HepG2 (cell line): ENCODE measurements around the gene MSH3. TPM values are rescaled to one million over a fixed set of nuclear protein-coding genes. Genes with fewer than 3 reads are reported as not detected.

Source experiments
- ATAC-seq: fragments of 200-7000 bp; cut with Tn5 transposase; 3 replicates; pipeline ENCODE4 v1.9.1; 2020; ENCODE audit warnings: mild to moderate bottlenecking, moderate library complexity
- BruUV-seq: library from RNA; stranded (reverse); fragments of 400-500 nt; replicated peaks from 2 replicates; lab custom pipeline; 2021; lab: Mats Ljungman, UMichigan
- CTCF ChIA-PET: fragments of 300-600 bp; formaldehyde crosslinking; extraction: SDS; loops from one replicate; lab custom pipeline; 2021; ENCODE audit warnings: low total read pairs, inconsistent platforms, low intra/inter-chr PET ratio; lab: Yijun Ruan, JAX
- POLR2A ChIA-PET: fragments of 350-600 bp; sonication (Branson Sonifier 250); formaldehyde crosslinking; loops from one replicate; lab custom pipeline; 2020; ENCODE audit warnings: antibody characterized with exemption, inconsistent platforms; lab: Yijun Ruan, JAX
- DNase-seq: peaks from one replicate; pipeline ENCODE4 v3.0.0-alpha.2; 2015; ENCODE audit warnings: low spot score
- FAIRE-seq: peaks from 3 replicates; lab custom pipeline; 2011; peaks lifted over from hg19 to GRCh38; lab: Jason Lieb, UNC
- H2AFZ ChIP-seq: one replicate; pipeline ENCODE4 v1.6.1; 2011; ENCODE audit warnings: low read length, inconsistent platforms
- H3K27ac ChIP-seq: fragments of 300-600 bp; 3 replicates; pipeline ENCODE4 v1.8.0; 2011; ENCODE audit warnings: mixed run types, mild to moderate bottlenecking, mixed read lengths, low read length, inconsistent platforms; ENCODE audit not compliant: insufficient read depth; ENCODE audit errors: extremely low read length
- H3K27me3 ChIP-seq, 2 experiments: fragments of 200-600 bp in 1 of 2; 2 replicates in 1 of 2; 3 replicates in 1 of 2; pipeline versions ENCODE4 v1.6.0 to v1.8.0; 2011; ENCODE audit warnings: low read length in 2 of 2, mild to moderate bottlenecking in 2 of 2, moderate library complexity in 2 of 2, inconsistent platforms in 1 of 2; ENCODE audit not compliant: insufficient read depth in 2 of 2, control insufficient read depth in 1 of 2
- H3K36me3 ChIP-seq, 2 experiments: fragments of 200-600 bp in 1 of 2; replicated peaks in 1 of 2; 2 replicates in 1 of 2; 3 replicates in 1 of 2; pipeline versions ENCODE4 v1.5.1 to v1.8.0; 2011; ENCODE audit warnings: low read length in 2 of 2, inconsistent platforms in 1 of 2; ENCODE audit not compliant: insufficient read depth in 2 of 2, control insufficient read depth in 1 of 2
- H3K4me1 ChIP-seq: 2 replicates; pipeline ENCODE4 v1.5.1; 2012; ENCODE audit warnings: low read length, inconsistent platforms; ENCODE audit not compliant: insufficient read depth
- H3K4me2 ChIP-seq: 2 replicates; pipeline ENCODE4 v1.6.0; 2011; ENCODE audit warnings: low read depth, low read length, inconsistent platforms
- H3K4me3 ChIP-seq, 3 experiments: fragments of 200-600 bp in 1 of 3; sonication (generic), shearing (Covaris generic) in 1 of 3; replicated peaks in 1 of 3; 2 replicates each; pipeline ENCODE4 v1.5.1; 2011 to 2016; ENCODE audit warnings: low read length in 3 of 3, inconsistent platforms in 2 of 3, low read depth in 2 of 3, mild to moderate bottlenecking in 2 of 3, control low read depth in 1 of 3, mixed read lengths in 1 of 3; ENCODE audit not compliant: insufficient read depth in 1 of 3
- H3K79me2 ChIP-seq: one replicate; pipeline ENCODE4 v1.6.1; 2011; ENCODE audit warnings: low read length, inconsistent platforms; ENCODE audit not compliant: insufficient read depth
- H3K9ac ChIP-seq: 2 replicates; pipeline ENCODE4 v1.6.0; 2011; ENCODE audit warnings: mild to moderate bottlenecking, low read depth, low read length, inconsistent platforms; ENCODE audit not compliant: insufficient read depth
- H3K9me3 ChIP-seq: 2 replicates; pipeline ENCODE4 v1.5.1; 2012; ENCODE audit warnings: mild to moderate bottlenecking, low read length
- H4K20me1 ChIP-seq: 2 replicates; pipeline ENCODE4 v1.6.0; 2011; ENCODE audit warnings: inconsistent platforms, mild to moderate bottlenecking, low read length, moderate library complexity; ENCODE audit not compliant: insufficient read depth
- ARNTL ChIP-seq: sonication (generic); formaldehyde crosslinking; IDR thresholded peaks from 2 replicates; pipeline ENCODE4 v1.4.0; 2020; ENCODE audit warnings: mild to moderate bottlenecking, missing genetic modification reagents
- CSRNP2 ChIP-seq: sonication (generic); formaldehyde crosslinking; conservative IDR thresholded peaks from 2 replicates; pipeline ENCODE4 v1.8.0; 2022; ENCODE audit warnings: low read depth, missing genetic modification reagents
- HINFP ChIP-seq: sonication (generic); formaldehyde crosslinking; IDR thresholded peaks from 2 replicates; pipeline ENCODE4 v1.4.0; 2020; ENCODE audit warnings: low read depth, mild to moderate bottlenecking, missing genetic modification reagents
- MTF1 ChIP-seq: sonication (generic); formaldehyde crosslinking; IDR thresholded peaks from 2 replicates; pipeline ENCODE4 v1.5.0; 2020; ENCODE audit warnings: missing genetic modification reagents
- RBM39 ChIP-seq: fragments of 200-400 bp; formaldehyde crosslinking; IDR thresholded peaks from one replicate; pipeline ENCODE4 v1.6.1; 2018; ENCODE audit warnings: antibody characterized with exemption, mild to moderate bottlenecking, low read depth, low read length; ENCODE audit not compliant: poor library complexity, severe bottlenecking
- THAP11 ChIP-seq: IDR thresholded peaks from 2 replicates; pipeline ENCODE4 v1.6.1; 2016; ENCODE audit warnings: missing biosample characterization, missing genetic modification reagents
- ZBTB3 ChIP-seq: sonication (generic); formaldehyde crosslinking; IDR thresholded peaks from 2 replicates; pipeline ENCODE4 v1.4.0; 2020; ENCODE audit warnings: low read depth, mild to moderate bottlenecking, moderate library complexity, missing genetic modification reagents, borderline replicate concordance
- ZBTB42 ChIP-seq: sonication (generic); formaldehyde crosslinking; IDR thresholded peaks from 2 replicates; pipeline ENCODE4 v1.5.0; 2020; ENCODE audit warnings: mild to moderate bottlenecking, missing genetic modification reagents
- ZFP90 ChIP-seq: sonication (generic); formaldehyde crosslinking; IDR thresholded peaks from 2 replicates; pipeline ENCODE4 v1.8.0; 2022; ENCODE audit warnings: missing genetic modification reagents, mild to moderate bottlenecking, inconsistent platforms, borderline replicate concordance
- ZNF143 ChIP-seq: sonication (generic); formaldehyde crosslinking; IDR thresholded peaks from 2 replicates; pipeline ENCODE4 v1.4.0; 2020; ENCODE audit warnings: missing genetic modification reagents
- ZNF3 ChIP-seq: IDR thresholded peaks from 2 replicates; pipeline ENCODE4 v1.7.0; 2017; ENCODE audit warnings: inconsistent platforms
- ZNF549 ChIP-seq: sonication (generic); formaldehyde crosslinking; IDR thresholded peaks from 2 replicates; pipeline ENCODE4 v1.5.0; 2020; ENCODE audit warnings: missing genetic modification reagents
- ZNF569 ChIP-seq: sonication (generic); formaldehyde crosslinking; IDR thresholded peaks from 2 replicates; pipeline ENCODE4 v1.5.0; 2020; ENCODE audit warnings: mild to moderate bottlenecking, missing genetic modification reagents, moderate library complexity, borderline replicate concordance
- ZNF761 ChIP-seq: sonication (generic); formaldehyde crosslinking; conservative IDR thresholded peaks from 2 replicates; pipeline ENCODE4 v1.4.0; 2020; ENCODE audit warnings: mild to moderate bottlenecking, missing genetic modification reagents
- WGBS: methylation state at CpG from one replicate; pipeline ENCODE4 v1.1.6; 2017; ENCODE audit warnings: low lambda C conversion rate; 5-methylcytosine and 5-hydroxymethylcytosine counted together
- in situ Hi-C: cut with HindIII; loops from 2 replicates; pipeline ENCODE4 v1.10.0; 2017; ENCODE audit warnings: low pct_unique_long_range_greater_than_20kb; ENCODE audit not compliant: extremely low pct_ligation_motif_present
- intact Hi-C: fragments of 100-400 bp; cut with micrococcal nuclease; formaldehyde crosslinking; loops from one replicate; pipeline ENCODE4 v1.10.0; 2022; ENCODE audit not compliant: unreplicated experiment
- polyA plus RNA-seq, 8 experiments: library from polyadenylated mRNA; depleted of rRNA in 3 of 8; stranded (reverse) in 7 of 8; unstranded in 1 of 8; fragments of >200 nt; fragmentation: Illumina TruSeq in 4 of 8; extraction: Trizol in 4 of 8; gene quantifications; 2 replicates each; pipeline versions ENCODE4 v1.2.1 to v1.2.3, GENCODE V29; 2011 to 2016; ENCODE audit warnings: low read depth in 4 of 8, missing spikeins in 1 of 8, mixed read lengths in 1 of 8; ENCODE audit not compliant: insufficient read depth in 1 of 8
- total RNA-seq, 5 experiments: library from RNA; depleted of rRNA; stranded (reverse); fragments of >200 nt; fragmentation: Illumina TruSeq; extraction: Trizol; gene quantifications; 2 replicates each; pipeline ENCODE4 v1.2.3, GENCODE V29; 2016; ENCODE audit warnings: low read depth in 1 of 5
- TF ChIP-seq, protein P1 (sequence below): IDR thresholded peaks from 2 replicates; pipeline ENCODE4 v1.6.1; 2016; ENCODE audit warnings: missing biosample characterization, missing genetic modification reagents, low read depth

Gene MSH3
- total and polyA plus RNA-seq, 2 of the 13 experiments (the other 11 are each of a cell fraction or from before 2014, with no cell fraction given) = 4.0 to 16.4 TPM

DNA sequence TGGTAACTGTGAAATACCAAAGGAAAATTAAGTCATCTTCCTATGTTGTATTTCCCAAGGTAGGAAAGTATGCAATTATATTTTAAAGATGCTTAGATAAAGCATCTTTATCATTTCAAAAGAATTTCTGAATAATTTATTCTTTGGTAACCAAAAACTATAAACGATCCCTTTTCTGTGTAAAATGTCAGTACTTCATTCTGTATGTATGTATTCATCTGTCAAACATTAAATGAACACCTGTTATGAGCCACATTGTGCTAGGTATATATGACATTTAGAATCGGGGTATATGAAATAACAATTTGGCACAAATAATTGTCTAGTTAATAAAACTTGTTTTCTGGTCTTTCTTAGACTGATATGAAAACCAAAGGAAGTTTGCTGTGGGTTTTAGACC is 89.7 kb downstream of the MSH3 start:
- DNase-seq (no peak), FAIRE-seq (no peak), ATAC-seq (no peak)
- Histone ChIP-seq H3K27ac (no peak overlapping the region), H3K4me3 (no peak overlapping the region), H2AFZ (no peak overlapping the region), H3K36me3 (peaks cover 6 to 27% of the 10 kb centered on the region in 2 experiments; a peak in 4 of 5 replicates), H3K9me3 (no peaks in the 10 kb centered on the region), H4K20me1 (no peaks in the 10 kb centered on the region), H3K9ac (no peak overlapping the region), H3K79me2 (no peaks in the 10 kb centered on the region), H3K4me1 (no peaks in the 10 kb centered on the region), H3K27me3 (no peaks in the 10 kb centered on the region), H3K4me2 (no peak overlapping the region)
- 95% methylated on average over 2 of the region's 2 CpGs for WGBS
- BruUV-seq = no TSS peak
- in situ Hi-C loops = no loop called here
- POLR2A ChIA-PET = no interaction called here
- intact Hi-C loops = no loop called here
- CTCF ChIA-PET = no interaction called here
- TF ChIP-seq THAP11 (CRISPR knock-in tag) (no peak), ZFP90 (CRISPR knock-in tag) (no peak), ZNF761 (CRISPR knock-in tag) (no peak), ZNF143 (CRISPR knock-in tag) (no peak), ZNF3 (CRISPR knock-in tag) (no peak), HINFP (CRISPR knock-in tag) (no peak), ZNF549 (no peak)

- no TSS peak for BruUV-seq
- WGBS = 93% methylated on average over 1 of the region's 1 CpG
- POLR2A ChIA-PET = no interaction called here
- no peak for TF ChIP-seq RBM39
- TF ChIP-seq ZNF569 = no peak
- TF ChIP-seq, protein P1, sequence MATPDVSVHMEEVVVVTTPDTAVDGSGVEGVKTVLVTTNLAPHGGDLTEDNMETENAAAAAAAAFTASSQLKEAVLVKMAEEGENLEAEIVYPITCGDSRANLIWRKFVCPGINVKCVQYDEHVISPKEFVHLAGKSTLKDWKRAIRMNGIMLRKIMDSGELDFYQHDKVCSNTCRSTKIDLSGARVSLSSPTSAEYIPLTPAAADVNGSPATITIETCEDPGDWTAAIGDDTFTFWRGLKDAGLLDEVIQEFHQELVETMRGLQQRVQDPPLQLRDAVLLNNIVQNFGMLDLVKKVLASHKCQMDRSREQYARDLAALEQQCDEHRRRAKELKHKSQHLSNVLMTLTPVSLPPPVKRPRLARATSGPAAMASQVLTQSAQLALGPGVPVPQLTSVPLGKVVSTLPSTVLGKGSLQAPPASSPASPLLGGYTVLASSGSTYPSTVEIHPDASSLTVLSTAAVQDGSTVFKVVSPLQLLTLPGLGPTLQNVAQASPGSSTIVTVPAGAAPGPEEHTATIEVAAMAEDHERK (CRISPR knock-in tag) = no peak
- no peak for TF ChIP-seq CSRNP2 (CRISPR knock-in tag)
- no peak for TF ChIP-seq MTF1 (CRISPR knock-in tag)
- TF ChIP-seq ARNTL (CRISPR knock-in tag) = no peak
- no peak for TF ChIP-seq ZBTB42 (CRISPR knock-in tag)
- TF ChIP-seq ZBTB3 (CRISPR knock-in tag) = no peak
Measured at GRCh38 chr5:80745490-80745889, 91.0 kb downstream of the MSH3 start.

More at GRCh38 chr5:80745490-80745889, 91.0 kb downstream of the MSH3 start:
- FAIRE-seq = no peak
- Histone ChIP-seq H3K4me1 (no peaks in the 10 kb centered on the region), H3K79me2 (no peaks in the 10 kb centered on the region), H2AFZ (no peak overlapping the region), H3K4me3 (no peak overlapping the region), H4K20me1 (no peaks in the 10 kb centered on the region), H3K36me3 (peaks cover 6 to 29% of the 10 kb centered on the region in 2 experiments; a peak in 4 of 5 replicates), H3K4me2 (no peak overlapping the region), H3K27ac (no peak overlapping the region), H3K27me3 (no peaks in the 10 kb centered on the region), H3K9ac (no peak overlapping the region), H3K9me3 (no peaks in the 10 kb centered on the region)
- no peak for DNase-seq
- intact Hi-C loops = no loop called here
- in situ Hi-C loops = no loop called here
- CTCF ChIA-PET = no interaction called here
- no peak for ATAC-seq
